SH-SY5Y (cell line): ENCODE measurements around the gene ZMIZ2.

Experiments
- GATA2 ChIP-seq: IDR thresholded peaks from 2 replicates; pipeline ENCODE4 v1.6.1; 2011; ENCODE audit warnings: mild to moderate bottlenecking, low read depth, low read length
- GATA3 ChIP-seq: IDR thresholded peaks from 2 replicates; pipeline ENCODE4 v1.6.1; 2011; ENCODE audit warnings: low read depth, mild to moderate bottlenecking, low read length, moderate library complexity

DNA sequence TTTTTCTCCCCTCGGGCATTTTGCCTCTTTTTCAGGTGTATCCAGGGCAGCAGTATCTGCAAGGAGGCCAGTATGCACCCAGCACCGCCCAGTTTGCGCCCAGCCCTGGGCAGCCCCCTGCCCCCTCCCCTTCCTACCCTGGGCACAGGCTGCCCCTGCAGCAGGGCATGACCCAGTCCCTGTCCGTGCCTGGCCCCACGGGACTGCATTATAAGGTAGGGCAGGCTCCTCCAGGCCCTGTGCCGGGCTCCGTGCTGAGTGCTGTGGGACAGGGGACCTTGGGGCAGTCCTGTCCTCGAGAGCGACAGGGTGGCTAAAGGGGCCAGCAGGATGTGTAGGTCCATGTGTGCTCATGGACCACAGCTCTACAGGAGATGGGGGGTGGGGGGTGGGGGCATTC lies 10.6 kb downstream of the ZMIZ2 start:
- TF ChIP-seq GATA3 (no peak), GATA2 (no peak)
